GM10248 (cell line): Measurements from ENCODE around the gene KRTAP12-2.

Experiments
- CTCF ChIA-PET: fragments of 300-600 bp; sonication (Branson Sonifier 250); formaldehyde crosslinking; extraction: SDS; loops from one replicate; lab custom pipeline; 2021; ENCODE audit warnings: antibody characterized with exemption; lab: Yijun Ruan, JAX
- POLR2A ChIA-PET: fragments of 350-650 bp; sonication (Branson Sonifier 250); formaldehyde crosslinking; extraction: SDS; loops from one replicate; lab custom pipeline; 2020; ENCODE audit warnings: antibody characterized with exemption; lab: Yijun Ruan, JAX
- DNase-seq: peaks from one replicate; pipeline ENCODE4 v3.0.0; 2012; ENCODE audit errors: extremely low spot score
- CTCF ChIP-seq: IDR thresholded peaks from 2 replicates; pipeline ENCODE4 v1.5.1; 2012; ENCODE audit warnings: mild to moderate bottlenecking, low read depth; ENCODE audit errors: extremely low read depth, missing control alignments, control extremely low read depth

Gene KRTAP12-2

GRCh38 chr21:44666401-44667320 is at the start of gene KRTAP12-2:
Gene KRTAP12-2, minus strand, starts transcription at chr21:44666927. Its CDS starts 41 bp downstream, at chr21:44666886.
- ChIA-PET POLR2A (no interaction called here), CTCF (interaction anchor here (1.4 kb wide), 2 partner anchors 9 kb away, joined by 3 read pairs; partner anchors contain the start of gene KRTAP12-3)
- no peak for DNase-seq
- no peak for TF ChIP-seq CTCF

- no peak for TF ChIP-seq CTCF
- DNase-seq, result no peak
- ChIA-PET CTCF (interaction anchor here (0.7 kb wide), 1 partner anchor 16 kb away, joined by 3 read pairs; no protein-coding TSS in a partner anchor), POLR2A (no interaction called here)
These were observed 48.2 kb upstream of the KRTAP12-2 start for GRCh38 chr21:44714905-44715304.

GRCh38 chr21:44713846-44714245 is 47.1 kb upstream of the KRTAP12-2 start:
- POLR2A ChIA-PET, result no interaction called here
- no peak for TF ChIP-seq CTCF
- DNase-seq, result no peak
- CTCF ChIA-PET, result interaction anchor here (0.9 kb wide), 1 partner anchor 21 kb away, joined by 3 read pairs; no protein-coding TSS in a partner anchor

- no peak for TF ChIP-seq CTCF
- no peak for DNase-seq
- ChIA-PET CTCF (interaction anchor here (0.9 to 1.1 kb wide), 2 partner anchors 21 to 80 kb away, joined by 3 read pairs; no protein-coding TSS in a partner anchor), POLR2A (no interaction called here)
These were observed 46.4 kb upstream of the KRTAP12-2 start for GRCh38 chr21:44713130-44713529.

- CTCF ChIA-PET, result interaction anchor here (1.1 kb wide), 1 partner anchor 81 kb away, joined by 3 read pairs; no protein-coding TSS in a partner anchor
- DNase-seq, result no peak
- POLR2A ChIA-PET, result no interaction called here
- no peak for TF ChIP-seq CTCF
These were observed 45.7 kb upstream of the KRTAP12-2 start for GRCh38 chr21:44712203-44713028.
